Measurements from ENCODE around the gene TCHP.

TCHP gene

GRCh38 chr12:109937371-109937770 lies 37.3 kb downstream of the TCHP start:
- no peak for TF ChIP-seq CTCF (IDR thresholded peaks at IDR 0.05; ENCODE audit: insufficient read depth, low read depth, low read length, missing control alignments)
- no peak for DNase-seq (ENCODE audit: low read depth)

GRCh38 chr12:109938947-109939346 lies 38.9 kb downstream of the TCHP start:
- no peak for DNase-seq (ENCODE audit: low read depth)
- no peak overlapping the region for H3K4me3 ChIP-seq (ENCODE audit: low read length)
- TF ChIP-seq CTCF (IDR thresholded peaks at IDR 0.05; ENCODE audit: insufficient read depth, low read depth, low read length, missing control alignments), result no peak

More at GRCh38 chr12:109937371-109937770, 37.3 kb downstream of the TCHP start:
- H3K4me3 ChIP-seq (ENCODE audit: low read length), result no peak overlapping the region

- no peak overlapping the region for H3K4me3 ChIP-seq (ENCODE audit: low read length)
- no peak for TF ChIP-seq CTCF (IDR thresholded peaks at IDR 0.05; ENCODE audit: insufficient read depth, low read depth, low read length, missing control alignments)
Observed at GRCh38 chr12:109939504-109939903, 39.4 kb downstream of the TCHP start.

GRCh38 chr12:109940339-109940923 lies 40.4 kb downstream of the TCHP start:
- H3K4me3 ChIP-seq (ENCODE audit: low read length), result no peak overlapping the region
- TF ChIP-seq CTCF (IDR thresholded peaks at IDR 0.05; ENCODE audit: insufficient read depth, low read depth, low read length, missing control alignments), result no peak
- DNase-seq (ENCODE audit: low read depth), result no peak

More at GRCh38 chr12:109939504-109939903, 39.4 kb downstream of the TCHP start:
- no peak for DNase-seq (ENCODE audit: low read depth)

GRCh38 chr12:109943811-109944210 lies 43.7 kb downstream of the TCHP start:
- DNase-seq (ENCODE audit: low read depth), result peak; percentile 33
- no peak for TF ChIP-seq CTCF (IDR thresholded peaks at IDR 0.05; ENCODE audit: insufficient read depth, low read depth, low read length, missing control alignments)
- H3K4me3 ChIP-seq (ENCODE audit: low read length), result no peak overlapping the region

GRCh38 chr12:109944561-109945359 lies 44.7 kb downstream of the TCHP start:
- no peak overlapping the region for H3K4me3 ChIP-seq (ENCODE audit: low read length)
- peak; percentile 67 for DNase-seq (ENCODE audit: low read depth)
- no peak for TF ChIP-seq CTCF (IDR thresholded peaks at IDR 0.05; ENCODE audit: insufficient read depth, low read depth, low read length, missing control alignments)
